Natural killer cell treated with Interleukin-12 subunit alpha and Interleukin-12 subunit beta and Interleukin-15 and Interleukin-18, amount 100 ng/mL, for 72 hours (primary cell): ENCODE data around the gene TRPM8. TPM values are rescaled to one million over a fixed set of nuclear protein-coding genes. Genes with fewer than 3 reads are reported as not detected.
A peak's percentile ranks its signal among the peaks of the same experiment; 100 is the strongest.
"Not testable (repeated sequence)": the region's sequence is repeated elsewhere in the genome, so short reads cannot be mapped to it uniquely, and the experiment has no call there.

Experiments used
- ATAC-seq, 2 donors: fragments of 150-1000 bp; cut with Tn5 transposase in 1 of 2; sonication (Bioruptor Pico), chemical (Tn5 transposase) in 1 of 2; 2 replicates each; pipeline ENCODE4 v1.10.0; 2021
- DNase-seq: peaks from one replicate; pipeline ENCODE4 v3.0.0; 2022; ENCODE audit warnings: low spot score
- H3K27ac Mint-ChIP-seq, 2 donors: 1 replicate in 1 of 2; 2 replicates in 1 of 2; pipeline ENCODE4 v1.8.0; 2022; ENCODE audit warnings: mixed read lengths in 2 of 2, mild to moderate bottlenecking in 1 of 2, moderate library complexity in 1 of 2
- H3K27me3 Mint-ChIP-seq, 2 donors: 1 replicate in 1 of 2; 2 replicates in 1 of 2; pipeline ENCODE4 v1.8.0; 2022; ENCODE audit warnings: mixed read lengths in 2 of 2
- H3K36me3 Mint-ChIP-seq: one replicate; pipeline ENCODE4 v1.8.0; 2022; ENCODE audit warnings: mixed read lengths
- H3K4me1 Mint-ChIP-seq, 2 donors: 1 replicate in 1 of 2; 2 replicates in 1 of 2; pipeline ENCODE4 v1.8.0; 2022; ENCODE audit warnings: low read depth in 2 of 2, mixed read lengths in 2 of 2, mild to moderate bottlenecking in 1 of 2
- H3K4me3 Mint-ChIP-seq: one replicate; pipeline ENCODE4 v1.8.0; 2022; ENCODE audit warnings: mixed read lengths
- H3K9me3 Mint-ChIP-seq: 2 replicates; pipeline ENCODE4 v1.8.0; 2022; ENCODE audit warnings: mixed read lengths
- total RNA-seq, 2 donors: library from RNA; stranded (reverse); gene quantifications; one replicate each; pipeline ENCODE4 v1.2.3, GENCODE V29; 2022

The TRPM8 gene
- total RNA-seq: not detected

DNA sequence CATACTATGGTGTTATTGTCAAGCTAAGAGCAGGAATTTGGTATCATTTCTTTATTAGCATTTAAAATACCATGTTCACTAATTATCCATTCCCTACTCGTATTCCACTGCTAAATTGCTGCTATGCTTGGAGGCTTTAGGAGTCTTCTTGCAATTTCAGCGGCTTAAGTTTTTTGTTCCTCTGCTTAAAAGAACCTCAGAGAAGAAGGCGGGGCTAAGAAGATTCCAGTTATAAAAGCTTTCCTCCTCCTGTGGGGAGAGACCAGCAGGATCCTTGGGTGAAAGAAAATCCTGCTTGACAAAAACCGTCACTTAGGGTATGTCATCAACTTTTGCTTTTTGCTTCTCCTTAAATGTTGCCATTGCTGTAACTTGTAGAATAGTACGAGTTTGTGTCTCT lies at the start of gene TRPM8:
Gene TRPM8, plus strand, starts transcription at position 258 of the 400 bp plus-strand sequence. CDS start 9,165 bp downstream, outside the sequence.
- H3K4me3 Mint-ChIP-seq: no peak within 1 kb of the TSS
- no peak within 1 kb of the TSS for H3K27ac Mint-ChIP-seq
- peaks cover 5% of the 10 kb centered on the region for H3K36me3 Mint-ChIP-seq
- H3K9me3 Mint-ChIP-seq: no peaks in the 10 kb centered on the region
- H3K4me1 Mint-ChIP-seq: peaks cover 5 to 9% of the 10 kb centered on the region in 2 donors
- DNase-seq (no peak), ATAC-seq (no peak)
- H3K27me3 Mint-ChIP-seq: peaks cover 20 to 36% of the 10 kb centered on the region in 2 donors

- Mint-ChIP-seq H3K27ac (peak within 1 kb of the TSS; percentile 74 to 91), H3K4me1 (peaks cover 11 to 13% of the 10 kb centered on the region in 2 donors), H3K27me3 (peaks cover 20 to 38% of the 10 kb centered on the region in 2 donors), H3K36me3 (peaks cover 11% of the 10 kb centered on the region), H3K9me3 (peaks cover 5% of the 10 kb centered on the region), H3K4me3 (peak within 1 kb of the TSS; percentile 92)
- ATAC-seq (peak; percentile 68 to 79), DNase-seq (peak; percentile 67)
These were observed 49.1 kb upstream of the TRPM8 start, which contains the start of gene MSL3B for GRCh38 chr2:233867993-233868532. TSS of gene MSL3B (minus strand) at chr2:233868386.

DNA sequence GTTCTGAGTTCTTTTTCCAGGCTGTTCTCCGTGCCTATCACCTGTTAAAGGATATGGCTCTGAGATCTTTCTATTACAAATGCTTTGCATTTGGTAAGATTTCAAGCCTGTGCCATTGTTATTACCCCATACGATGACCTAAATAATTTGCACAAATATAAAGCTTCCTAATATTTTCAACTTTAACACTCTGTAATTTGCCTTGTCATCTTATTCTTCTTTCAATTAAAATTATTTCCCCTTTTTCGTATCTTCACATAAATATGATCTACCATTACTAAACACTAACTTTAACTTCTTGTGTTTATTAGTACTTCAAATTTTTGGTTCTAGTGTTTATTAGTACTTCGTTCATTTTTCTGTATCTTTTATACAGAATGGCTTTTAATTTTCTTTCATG lies 45.7 kb upstream of the TRPM8 start:
- Mint-ChIP-seq H3K4me1 (peaks cover 11 to 13% of the 10 kb centered on the region in 2 donors), H3K9me3 (peaks cover 5% of the 10 kb centered on the region), H3K27ac (no peak overlapping the region), H3K27me3 (peaks cover 36 to 57% of the 10 kb centered on the region in 2 donors), H3K36me3 (peaks cover 11% of the 10 kb centered on the region), H3K4me3 (no peak overlapping the region)
- DNase-seq (no peak), ATAC-seq (no peak)

DNA sequence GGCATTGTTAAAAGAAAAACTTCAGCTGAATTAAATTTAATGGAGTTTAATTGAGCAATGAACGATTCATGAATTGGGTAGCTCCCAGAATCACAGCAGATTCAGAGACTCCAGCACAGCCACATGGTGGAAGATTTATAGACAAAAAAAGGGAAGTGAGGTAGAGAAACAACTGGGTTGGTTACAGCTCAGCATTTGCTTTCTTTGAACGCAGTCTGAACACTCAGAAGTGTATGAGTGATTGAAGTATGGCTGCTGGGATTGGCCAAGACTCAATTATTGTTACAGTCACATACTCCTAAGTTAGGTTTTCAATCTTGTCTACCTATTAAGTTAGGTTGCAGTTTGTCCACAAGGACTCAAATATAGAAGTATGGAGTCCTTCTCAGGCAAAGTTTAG lies 45.0 kb upstream of the TRPM8 start:
- not testable (repeated sequence) for H3K4me3 Mint-ChIP-seq, H3K9me3 Mint-ChIP-seq, ATAC-seq, DNase-seq, H3K27ac Mint-ChIP-seq
- H3K36me3 Mint-ChIP-seq: peaks cover 11% of the 10 kb centered on the region
- peaks cover 11 to 13% of the 10 kb centered on the region in 2 donors for H3K4me1 Mint-ChIP-seq
- H3K27me3 Mint-ChIP-seq: peaks cover 36 to 60% of the 10 kb centered on the region in 2 donors

DNA sequence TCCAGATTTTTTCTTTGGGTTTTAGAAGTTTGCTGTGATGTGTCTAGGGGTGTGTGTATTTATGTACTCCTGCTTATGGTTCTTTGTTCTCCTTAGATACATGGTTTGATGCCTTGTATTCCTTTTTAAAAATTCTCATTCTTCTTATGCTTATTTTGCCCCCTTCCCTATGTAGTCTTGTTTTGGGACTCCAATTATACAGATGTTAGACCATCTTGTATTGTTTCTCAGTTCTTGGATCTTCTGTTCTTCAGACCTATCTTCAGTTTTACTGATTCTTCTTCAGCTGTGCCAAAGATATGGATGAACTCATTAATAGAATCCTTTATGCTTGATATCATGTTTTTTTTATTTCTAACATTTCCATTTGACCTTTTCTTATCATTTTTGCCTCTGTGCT lies 34.8 kb upstream of the TRPM8 start:
- no peak overlapping the region for H3K27ac Mint-ChIP-seq

GRCh38 chr2:233892793-233893192 lies 24.4 kb upstream of the TRPM8 start:
- Mint-ChIP-seq H3K27me3 (peaks cover 25 to 41% of the 10 kb centered on the region in 2 donors), H3K4me3 (no peak overlapping the region), H3K36me3 (no peaks in the 10 kb centered on the region), H3K4me1 (no peaks in the 10 kb centered on the region), H3K27ac (no peak overlapping the region), H3K9me3 (no peaks in the 10 kb centered on the region)
- ATAC-seq (no peak), DNase-seq (no peak)

More for the DNA sequence above, 34.8 kb upstream of the TRPM8 start:
- peaks cover 31% of the 10 kb centered on the region for H3K36me3 Mint-ChIP-seq
- no peaks in the 10 kb centered on the region for H3K4me1 Mint-ChIP-seq
- DNase-seq (no peak), ATAC-seq (no peak)
- peaks cover 36 to 74% of the 10 kb centered on the region in 2 donors for H3K27me3 Mint-ChIP-seq
- H3K9me3 Mint-ChIP-seq: peaks cover 12% of the 10 kb centered on the region
- H3K4me3 Mint-ChIP-seq: no peak overlapping the region

GRCh38 chr2:233896253-233896652 lies 20.9 kb upstream of the TRPM8 start:
- peaks cover 25 to 46% of the 10 kb centered on the region in 2 donors for H3K27me3 Mint-ChIP-seq
- ATAC-seq, H3K9me3 Mint-ChIP-seq: not testable (repeated sequence)

DNA sequence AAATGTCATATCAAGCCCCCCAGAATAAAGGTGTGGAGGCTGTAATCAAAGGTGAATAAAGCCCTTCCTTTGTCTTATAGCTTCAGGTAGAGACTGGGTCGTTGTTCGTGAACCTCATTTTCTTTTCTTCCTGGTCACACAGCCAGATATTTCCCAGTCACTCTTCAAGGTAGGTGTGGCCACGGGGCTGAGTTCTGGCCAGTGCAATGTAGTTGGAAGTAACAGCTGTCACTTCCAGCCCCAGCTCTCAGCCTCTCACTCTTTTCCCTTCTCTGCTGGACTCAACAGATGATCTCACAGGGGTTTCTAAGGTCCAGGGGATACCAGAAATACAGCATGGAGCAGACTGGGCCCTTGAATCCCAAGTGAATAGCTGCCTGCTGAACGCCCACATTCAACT lies 15.8 kb upstream of the TRPM8 start:
- DNase-seq: no peak

More at GRCh38 chr2:233896253-233896652, 20.9 kb upstream of the TRPM8 start:
- not testable (repeated sequence) for H3K27ac Mint-ChIP-seq, DNase-seq, H3K4me1 Mint-ChIP-seq, H3K4me3 Mint-ChIP-seq, H3K36me3 Mint-ChIP-seq

DNA sequence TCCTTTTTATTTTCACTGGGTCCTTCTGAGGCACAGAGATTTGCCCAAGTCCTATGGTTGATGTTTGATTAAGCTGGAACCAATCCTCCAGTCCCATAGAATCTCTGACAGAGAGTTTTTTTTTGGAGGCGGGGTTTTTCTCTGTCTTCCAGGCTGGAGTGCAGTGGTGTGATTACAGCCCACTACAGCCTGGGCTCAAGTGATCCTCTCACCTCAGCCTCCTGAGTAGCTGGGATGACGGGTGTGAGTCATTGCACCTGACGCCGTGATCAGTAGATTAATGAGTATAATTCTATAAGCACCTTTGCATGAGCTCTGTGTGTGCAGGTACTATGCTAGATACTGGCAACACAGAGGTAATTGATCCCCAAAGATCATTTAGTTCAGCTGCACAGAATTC lies 15.3 kb upstream of the TRPM8 start:
- peaks cover 36 to 57% of the 10 kb centered on the region in 2 donors for H3K27me3 Mint-ChIP-seq
- H3K36me3 Mint-ChIP-seq: no peaks in the 10 kb centered on the region
- no peak for ATAC-seq

More for the DNA sequence above, 15.8 kb upstream of the TRPM8 start:
- Mint-ChIP-seq H3K4me1 (peaks cover 0 to 4% of the 10 kb centered on the region in 2 donors), H3K4me3 (no peak overlapping the region), H3K27ac (no peak overlapping the region), H3K9me3 (no peaks in the 10 kb centered on the region), H3K27me3 (peaks cover 35 to 54% of the 10 kb centered on the region in 2 donors), H3K36me3 (no peaks in the 10 kb centered on the region)
- no peak for ATAC-seq

DNA sequence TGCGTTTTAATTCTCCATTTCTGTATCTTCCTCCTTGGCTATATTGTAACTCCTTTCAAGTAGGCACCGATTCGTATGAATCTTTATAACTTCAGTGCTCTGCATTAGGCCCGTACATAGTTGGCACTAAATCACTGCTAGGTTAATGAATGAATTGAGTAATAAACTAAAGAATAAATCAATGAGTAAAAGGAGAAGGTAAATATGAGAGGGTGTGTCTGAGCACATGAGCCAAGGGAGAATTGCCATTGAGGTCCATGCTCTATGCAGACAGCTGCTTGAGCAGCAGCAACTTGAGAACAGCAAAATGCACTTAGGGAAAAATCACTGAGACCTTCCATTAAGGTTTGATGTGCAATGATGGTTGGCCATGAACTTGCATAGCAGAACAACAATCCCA lies 11.2 kb upstream of the TRPM8 start:
- no peaks in the 10 kb centered on the region for H3K36me3 Mint-ChIP-seq
- peaks cover 5% of the 10 kb centered on the region for H3K9me3 Mint-ChIP-seq
- no peak for DNase-seq
- H3K27ac Mint-ChIP-seq: no peak overlapping the region
- peaks cover 42 to 68% of the 10 kb centered on the region in 2 donors for H3K27me3 Mint-ChIP-seq
- H3K4me1 Mint-ChIP-seq: no peaks in the 10 kb centered on the region
- ATAC-seq: no peak
- H3K4me3 Mint-ChIP-seq: no peak overlapping the region

More for the DNA sequence above, 15.3 kb upstream of the TRPM8 start:
- DNase-seq: no peak
- H3K4me1 Mint-ChIP-seq: peaks cover 0 to 4% of the 10 kb centered on the region in 2 donors
- H3K27ac Mint-ChIP-seq: no peak overlapping the region
- H3K9me3 Mint-ChIP-seq: no peaks in the 10 kb centered on the region
- H3K4me3 Mint-ChIP-seq: no peak overlapping the region

DNA sequence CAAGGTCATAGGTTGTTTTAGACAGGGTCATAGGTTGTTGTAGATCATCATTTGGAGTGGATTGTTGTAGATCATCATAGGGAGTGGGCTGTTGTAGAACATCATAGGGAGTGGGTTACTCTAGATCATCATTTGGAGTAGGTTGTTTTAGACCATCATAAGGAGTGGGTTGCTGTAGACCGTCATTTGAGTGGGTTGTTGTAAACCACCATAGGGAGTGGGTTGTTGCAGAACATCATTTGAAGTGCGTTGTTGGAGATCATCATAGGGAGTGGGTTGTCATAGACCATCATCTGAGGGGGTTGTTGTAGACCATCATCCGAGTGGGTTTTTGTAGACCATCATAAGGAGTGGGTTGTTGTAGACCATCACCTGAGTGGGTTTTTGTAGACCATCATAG lies 9.5 kb upstream of the TRPM8 start:
- no peaks in the 10 kb centered on the region for H3K4me1 Mint-ChIP-seq
- DNase-seq: no peak
- no peak overlapping the region for H3K4me3 Mint-ChIP-seq
- no peak overlapping the region for H3K27ac Mint-ChIP-seq
- H3K27me3 Mint-ChIP-seq: peaks cover 44 to 74% of the 10 kb centered on the region in 2 donors
- peaks cover 5% of the 10 kb centered on the region for H3K9me3 Mint-ChIP-seq
- H3K36me3 Mint-ChIP-seq: no peaks in the 10 kb centered on the region
- ATAC-seq: no peak

- H3K9me3 Mint-ChIP-seq: no peaks in the 10 kb centered on the region
- no peak overlapping the region for H3K4me3 Mint-ChIP-seq
- H3K27ac Mint-ChIP-seq: no peak overlapping the region
- H3K36me3 Mint-ChIP-seq: peaks cover 5% of the 10 kb centered on the region
- DNase-seq (no peak), ATAC-seq (no peak)
- H3K4me1 Mint-ChIP-seq: no peaks in the 10 kb centered on the region
- peaks cover 31 to 69% of the 10 kb centered on the region in 2 donors for H3K27me3 Mint-ChIP-seq
These were observed 4.3 kb upstream of the TRPM8 start for GRCh38 chr2:233912691-233913423.

DNA sequence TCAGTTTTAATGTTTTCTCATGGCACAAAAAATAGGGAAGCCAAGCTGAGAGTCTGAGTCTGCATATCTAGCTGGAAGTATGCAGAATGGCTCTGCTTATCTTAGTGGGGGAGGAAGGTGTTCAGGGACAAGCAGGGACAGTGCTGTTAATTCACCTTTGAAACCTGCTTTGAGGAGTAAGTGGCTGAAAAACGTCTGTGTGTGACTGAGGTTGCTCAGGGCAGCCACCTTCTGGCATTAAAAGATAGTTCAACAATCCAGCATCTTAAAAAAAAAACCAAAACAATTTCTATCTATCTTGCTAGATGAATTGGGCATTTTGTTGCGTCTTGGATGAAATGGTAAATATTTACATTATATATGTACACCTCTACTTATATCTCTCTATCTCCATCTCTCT lies 2.0 kb upstream of the TRPM8 start:
- H3K27me3 Mint-ChIP-seq: peaks cover 31 to 54% of the 10 kb centered on the region in 2 donors
- no peak for DNase-seq
- H3K27ac Mint-ChIP-seq: no peak overlapping the region
- H3K36me3 Mint-ChIP-seq: peaks cover 5% of the 10 kb centered on the region
- H3K9me3 Mint-ChIP-seq: no peaks in the 10 kb centered on the region
- H3K4me1 Mint-ChIP-seq: peaks cover 5 to 6% of the 10 kb centered on the region in 2 donors
- ATAC-seq: no peak
- no peak overlapping the region for H3K4me3 Mint-ChIP-seq

DNA sequence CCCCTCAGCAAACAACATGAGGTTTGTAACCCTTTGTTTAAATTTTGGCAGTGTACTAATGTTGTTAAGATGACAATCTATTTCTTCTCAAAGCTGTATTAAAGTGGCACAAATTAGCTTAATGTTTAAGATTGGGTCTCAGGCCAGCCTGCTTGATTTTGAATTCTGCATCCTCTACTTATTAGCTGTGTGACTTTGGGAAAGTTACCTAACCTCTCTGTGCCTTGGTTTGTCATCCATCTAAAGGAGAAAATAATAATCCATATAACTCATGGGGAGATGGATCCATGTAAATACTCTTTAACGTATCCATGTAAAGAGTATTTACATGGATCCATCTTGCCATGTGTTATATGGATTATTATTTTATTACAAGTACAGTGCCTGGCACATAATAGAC lies 2.1 kb downstream of the TRPM8 start:
- no peak overlapping the region for H3K27ac Mint-ChIP-seq
- no peak for DNase-seq
- H3K9me3 Mint-ChIP-seq: no peaks in the 10 kb centered on the region
- no peak overlapping the region for H3K4me3 Mint-ChIP-seq
- H3K27me3 Mint-ChIP-seq: peaks cover 22 to 31% of the 10 kb centered on the region in 2 donors
- no peaks in the 10 kb centered on the region for H3K36me3 Mint-ChIP-seq
- ATAC-seq: no peak
- H3K4me1 Mint-ChIP-seq: peaks cover 5 to 9% of the 10 kb centered on the region in 2 donors
